ENCODE measurements around the gene MMP19.
"Not testable (repeated sequence)": the region's sequence is repeated elsewhere in the genome, so short reads cannot be mapped to it uniquely, and the experiment has no call there.

The MMP19 gene

DNA sequence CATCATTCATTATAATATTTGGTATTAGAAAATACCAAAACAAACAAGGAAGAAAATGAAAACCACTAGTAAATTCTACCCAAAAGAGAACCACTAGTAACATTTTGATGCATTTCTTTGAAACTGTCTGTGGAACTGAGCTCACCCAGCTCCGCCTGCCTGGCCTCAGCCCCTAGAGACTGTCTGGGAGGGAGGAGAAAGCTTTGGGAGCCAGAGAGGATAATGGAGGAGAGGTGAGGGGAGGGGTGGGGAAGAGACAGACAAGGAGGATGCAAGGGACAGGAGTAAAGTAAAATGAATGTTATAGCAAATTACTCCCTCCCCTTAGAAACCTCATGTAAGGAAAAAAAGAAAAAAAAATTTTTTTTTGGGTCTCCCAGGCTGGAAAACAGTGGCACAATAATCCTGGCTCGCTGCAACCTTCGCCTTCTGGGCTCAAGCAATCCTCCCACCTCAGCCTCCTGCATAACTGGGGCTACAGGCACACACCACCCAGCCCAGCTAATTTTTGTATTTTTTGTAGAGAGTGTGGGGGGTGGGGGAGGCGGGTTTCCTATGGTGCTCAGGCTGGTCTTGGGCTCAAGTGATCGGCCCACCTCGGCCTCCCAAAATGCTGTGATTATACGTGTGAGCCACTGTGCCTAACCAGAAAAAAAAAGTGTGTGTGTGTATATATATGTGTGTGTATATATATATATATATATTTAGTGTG is 3.2 kb upstream of the MMP19 start:
- FAIRE-seq (no peak), DNase-seq (ENCODE audit: insufficient read length, low spot score) (no peak)
- no peak for TF ChIP-seq SPI1 (IDR thresholded peaks at IDR 0.05; ENCODE audit: low read depth, low read length)
- TF ChIP-seq PAX5 (IDR thresholded peaks at IDR 0.05; ENCODE audit: insufficient read depth, low read length, severe bottlenecking), result no peak

DNA sequence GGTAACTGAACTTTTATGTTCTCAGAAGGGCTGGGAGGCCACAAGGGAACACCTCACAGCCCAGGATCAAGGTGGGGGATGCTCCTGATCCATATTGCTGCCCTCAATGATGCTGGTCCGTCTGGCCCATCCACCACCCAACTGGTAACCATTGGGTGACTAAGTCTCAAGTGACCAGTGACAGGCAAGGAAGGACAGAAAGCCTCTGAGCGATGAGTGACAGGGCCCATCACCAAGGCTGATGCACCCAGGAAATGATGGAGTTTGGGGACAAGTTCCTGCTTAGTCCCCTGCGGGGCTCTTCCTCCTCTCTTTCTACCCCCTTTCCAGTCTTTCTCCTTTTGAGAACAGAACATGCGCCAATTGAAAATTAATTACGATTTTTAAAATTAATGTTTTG is 2.6 kb upstream of the MMP19 start:
- DNase-seq (ENCODE audit: insufficient read length, low spot score) (no peak), FAIRE-seq (no peak)
- no peak for TF ChIP-seq POLR2A (IDR thresholded peaks at IDR 0.05; ENCODE audit: low read depth, low read length)
- no peak for TF ChIP-seq SPI1 (IDR thresholded peaks at IDR 0.05; ENCODE audit: low read depth, low read length)
- TF ChIP-seq POLR2AphosphoS5 (IDR thresholded peaks at IDR 0.05; ENCODE audit: low read depth, low read length), result no peak
- no peak for TF ChIP-seq PAX5 (IDR thresholded peaks at IDR 0.05; ENCODE audit: insufficient read depth, low read length, severe bottlenecking)
- no peak for TF ChIP-seq TAF1 (IDR thresholded peaks at IDR 0.05; ENCODE audit: low read depth, low read length)

DNA sequence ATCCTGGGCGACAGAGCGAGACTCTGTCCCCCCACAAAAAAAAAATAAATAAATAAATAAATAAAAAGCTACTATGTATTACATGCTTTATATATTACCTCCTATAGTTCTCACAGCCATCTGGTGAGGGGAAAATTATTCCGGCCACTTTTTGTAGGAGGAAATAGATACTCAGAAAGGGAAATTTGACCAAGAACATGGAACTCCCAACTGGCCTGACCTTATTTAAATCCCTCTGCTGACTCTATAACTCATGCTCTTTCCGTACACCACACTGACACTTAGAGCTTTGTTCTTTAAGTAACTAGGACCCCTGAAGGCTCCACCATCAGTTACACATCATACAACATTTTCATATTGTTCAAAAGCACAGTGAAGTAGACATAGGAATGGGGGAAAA is 2.2 kb upstream of the MMP19 start:
- no peak for DNase-seq (ENCODE audit: insufficient read length, low spot score)
- no peak for TF ChIP-seq POLR2A (IDR thresholded peaks at IDR 0.05; ENCODE audit: low read depth, low read length)
- no peak for TF ChIP-seq SPI1 (IDR thresholded peaks at IDR 0.05; ENCODE audit: low read depth, low read length)
- no peak for TF ChIP-seq POLR2AphosphoS5 (IDR thresholded peaks at IDR 0.05; ENCODE audit: low read depth, low read length)
- no peak for TF ChIP-seq TAF1 (IDR thresholded peaks at IDR 0.05; ENCODE audit: low read depth, low read length)
- no peak for TF ChIP-seq PAX5 (IDR thresholded peaks at IDR 0.05; ENCODE audit: insufficient read depth, low read length, severe bottlenecking)
- no peak for TF ChIP-seq POU2F2 (IDR thresholded peaks at IDR 0.05; ENCODE audit: low read depth, low read length)
- FAIRE-seq, result no peak

DNA sequence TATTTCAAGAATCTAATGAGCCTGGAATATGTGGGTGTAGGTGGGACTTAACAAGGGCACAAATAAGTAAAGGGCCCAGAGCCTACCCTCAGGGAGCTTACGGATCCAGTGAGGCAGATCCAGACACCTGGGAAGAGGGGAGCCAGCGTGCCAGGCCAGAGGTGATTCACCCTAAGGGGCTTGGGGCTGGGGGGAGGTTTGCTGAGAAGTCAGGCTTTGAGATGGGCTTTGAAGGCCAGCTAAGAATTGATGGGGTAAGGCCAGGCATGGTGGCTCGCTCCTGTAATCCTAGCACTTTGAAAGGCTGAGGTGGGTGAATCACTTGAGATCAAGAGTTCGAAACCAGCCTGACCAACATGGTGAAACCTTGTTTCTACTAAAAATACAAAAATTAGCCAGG is 695 bp upstream of the MMP19 start:
- FAIRE-seq, result no peak
- TF ChIP-seq POU2F2 (IDR thresholded peaks at IDR 0.05; ENCODE audit: low read depth, low read length) (no peak), SPI1 (IDR thresholded peaks at IDR 0.05; ENCODE audit: low read depth, low read length) (no peak), PAX5 (IDR thresholded peaks at IDR 0.05; ENCODE audit: insufficient read depth, low read length, severe bottlenecking) (no peak), POLR2AphosphoS5 (IDR thresholded peaks at IDR 0.05; ENCODE audit: low read depth, low read length) (no peak), TAF1 (IDR thresholded peaks at IDR 0.05; ENCODE audit: low read depth, low read length) (no peak), POLR2A (IDR thresholded peaks at IDR 0.05; ENCODE audit: low read depth, low read length) (no peak)
- no peak for DNase-seq (ENCODE audit: insufficient read length, low spot score)

DNA sequence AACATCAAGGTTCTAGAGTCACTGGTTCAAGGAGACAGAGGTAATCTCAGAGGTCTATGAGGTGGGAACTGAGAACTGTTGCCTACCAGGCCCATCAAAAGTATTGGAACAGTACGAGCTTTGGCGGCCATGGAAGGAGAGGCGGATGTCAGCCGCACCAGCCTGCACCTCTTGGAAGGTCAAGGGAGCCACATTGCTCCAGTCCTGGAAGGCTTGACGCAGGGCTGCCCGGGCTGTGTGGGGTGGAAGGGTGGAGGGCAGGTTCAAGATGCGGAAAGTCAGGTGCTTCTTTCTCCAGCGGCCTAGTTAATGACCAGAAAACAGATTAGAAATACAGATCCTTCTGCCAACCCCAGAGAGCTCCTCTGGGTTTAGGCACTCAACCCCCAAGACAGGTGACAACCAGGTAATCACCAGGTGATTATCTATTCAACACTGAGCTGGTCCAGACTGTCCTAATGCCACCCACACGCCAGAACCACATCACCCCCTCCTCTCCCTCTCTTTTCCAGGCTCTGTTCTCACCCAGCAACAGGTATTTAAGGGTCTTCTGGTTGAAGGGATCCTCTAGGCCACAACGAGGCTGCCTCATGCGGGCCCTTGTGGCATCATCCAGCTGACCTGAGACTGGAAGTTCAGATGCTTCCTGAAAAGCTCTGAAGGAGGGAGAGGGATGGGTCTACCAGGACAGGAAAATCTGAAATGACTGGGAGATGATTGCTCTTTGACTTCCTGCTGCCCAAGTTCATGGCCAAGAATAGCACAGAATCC is 2.0 kb downstream of the MMP19 start:
- DNase-seq (ENCODE audit: insufficient read length, low spot score), result no peak
- TF ChIP-seq TAF1 (IDR thresholded peaks at IDR 0.05; ENCODE audit: low read depth, low read length) (no peak), PAX5 (IDR thresholded peaks at IDR 0.05; ENCODE audit: insufficient read depth, low read length, severe bottlenecking) (no peak)
- FAIRE-seq, result no peak

DNA sequence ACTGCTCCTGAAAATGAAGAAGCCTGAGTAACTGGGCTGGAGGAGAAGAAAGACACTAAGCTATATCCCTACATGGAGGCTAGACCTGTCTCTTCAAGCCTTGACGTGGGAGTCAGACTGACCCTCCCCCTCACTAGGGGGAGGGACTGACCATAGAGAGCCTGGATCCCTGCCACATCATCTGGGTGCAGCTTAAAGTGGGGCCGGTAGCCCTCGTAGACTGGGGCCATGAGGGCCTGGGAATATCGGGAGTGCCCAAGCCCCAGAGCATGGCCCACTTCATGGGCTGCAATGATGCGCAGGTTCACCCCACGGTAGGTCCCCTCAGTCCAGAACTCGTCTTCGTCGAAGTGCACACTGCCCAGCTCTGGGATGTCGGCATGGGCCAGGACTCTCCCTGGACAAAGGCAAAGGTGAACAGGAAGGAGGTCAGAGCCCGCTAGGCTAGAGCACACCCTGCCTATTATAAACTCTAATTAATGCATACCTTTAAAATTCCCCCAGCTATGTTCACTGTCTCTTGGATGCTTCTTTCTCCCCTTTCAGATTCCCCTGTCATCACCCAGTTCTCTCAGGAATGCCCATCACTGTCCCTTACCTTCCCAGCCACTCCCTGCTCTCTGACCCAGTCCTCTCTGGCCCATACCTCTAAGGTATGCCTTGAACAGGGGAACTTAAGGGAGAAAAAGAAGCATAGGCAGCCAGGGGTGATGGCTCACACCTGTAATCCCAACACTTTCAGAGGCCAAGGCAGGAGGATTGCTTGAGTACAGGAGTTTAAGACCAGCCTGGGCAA is 3.2 kb downstream of the MMP19 start:
- no peak for TF ChIP-seq POU2F2 (IDR thresholded peaks at IDR 0.05; ENCODE audit: low read depth, low read length)
- no peak for TF ChIP-seq POLR2AphosphoS5 (IDR thresholded peaks at IDR 0.05; ENCODE audit: low read depth, low read length)
- no peak for TF ChIP-seq POLR2A (IDR thresholded peaks at IDR 0.05; ENCODE audit: low read depth, low read length)
- no peak for TF ChIP-seq PAX5 (IDR thresholded peaks at IDR 0.05; ENCODE audit: insufficient read depth, low read length, severe bottlenecking)
- TF ChIP-seq SPI1 (IDR thresholded peaks at IDR 0.05; ENCODE audit: low read depth, low read length), result no peak
- no peak for TF ChIP-seq TAF1 (IDR thresholded peaks at IDR 0.05; ENCODE audit: low read depth, low read length)
- FAIRE-seq (no peak), DNase-seq (ENCODE audit: insufficient read length, low spot score) (no peak)

DNA sequence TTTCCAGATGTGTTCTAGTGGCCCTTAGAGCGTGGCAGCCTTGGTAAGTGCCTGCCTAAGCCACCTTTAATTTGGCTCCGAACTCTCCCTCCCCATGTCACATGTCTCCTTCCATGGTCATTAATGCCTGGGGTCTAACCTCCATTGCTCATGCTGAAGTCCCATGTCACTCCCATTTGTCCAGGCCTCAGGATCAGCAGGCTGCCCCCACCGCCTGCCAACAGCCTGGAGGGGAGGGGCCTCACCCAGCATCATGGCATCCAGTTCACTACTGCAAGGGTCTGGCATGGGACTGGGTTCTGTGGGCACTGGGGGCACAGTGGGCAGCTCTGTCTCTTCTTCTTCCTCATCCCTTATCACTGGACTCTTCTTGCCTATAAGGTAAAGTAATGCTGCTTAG is 4.4 kb downstream of the MMP19 start:
- TF ChIP-seq POLR2AphosphoS5 (IDR thresholded peaks at IDR 0.05; ENCODE audit: low read depth, low read length), result no peak
- no peak for TF ChIP-seq SPI1 (IDR thresholded peaks at IDR 0.05; ENCODE audit: low read depth, low read length)
- TF ChIP-seq POU2F2 (IDR thresholded peaks at IDR 0.05; ENCODE audit: low read depth, low read length), result no peak
- no peak for TF ChIP-seq TAF1 (IDR thresholded peaks at IDR 0.05; ENCODE audit: low read depth, low read length)
- DNase-seq (ENCODE audit: insufficient read length, low spot score), result no peak
- no peak for FAIRE-seq

DNA sequence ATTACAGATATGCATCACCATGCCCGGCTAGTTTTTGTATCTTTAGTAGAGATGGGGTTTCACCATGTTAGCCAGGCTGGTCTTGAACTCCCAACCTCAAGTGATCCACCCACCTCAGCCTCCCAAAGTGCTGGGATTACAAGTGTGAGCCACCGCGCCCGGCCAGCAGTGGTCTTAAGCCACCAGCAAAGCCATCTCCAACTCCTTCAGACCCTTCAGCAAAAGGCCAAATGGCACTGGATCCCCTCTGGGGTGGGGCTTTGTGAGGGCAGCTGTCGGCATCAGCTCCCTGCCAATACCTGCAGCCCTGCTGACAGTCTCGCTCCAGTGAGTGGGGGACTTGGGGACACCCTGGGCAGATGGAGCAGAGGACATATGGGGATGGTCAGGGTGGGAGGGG is 8.3 kb downstream of the MMP19 start:
- not testable (repeated sequence) for DNase-seq (ENCODE audit: insufficient read length, low spot score); FAIRE-seq

DNA sequence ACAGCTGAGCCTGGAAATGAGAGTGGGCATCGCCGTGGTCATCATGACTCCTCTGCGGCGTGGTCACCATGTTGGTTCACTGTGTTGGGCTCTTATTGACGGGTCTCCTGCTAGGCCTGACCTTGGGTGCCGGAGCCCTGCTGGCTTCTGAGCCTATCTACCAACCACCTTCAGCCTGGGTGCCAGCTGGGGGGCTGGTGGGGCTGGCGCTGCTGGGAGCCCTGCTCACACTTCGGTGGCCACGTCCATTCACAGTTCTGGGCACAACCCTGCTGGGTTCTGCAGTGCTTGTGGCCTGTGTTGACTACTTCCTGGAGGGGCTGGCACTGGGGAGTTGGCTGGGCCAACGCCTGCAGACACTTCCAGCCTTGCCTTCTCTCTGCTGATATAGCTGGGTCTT is 9.7 kb downstream of the MMP19 start:
- FAIRE-seq (no peak), DNase-seq (ENCODE audit: insufficient read length, low spot score) (no peak)
- TF ChIP-seq POU2F2 (IDR thresholded peaks at IDR 0.05; ENCODE audit: low read depth, low read length), result no peak
- TF ChIP-seq POLR2AphosphoS5 (IDR thresholded peaks at IDR 0.05; ENCODE audit: low read depth, low read length), result no peak
- TF ChIP-seq TAF1 (IDR thresholded peaks at IDR 0.05; ENCODE audit: low read depth, low read length), result no peak
- no peak for TF ChIP-seq POLR2A (IDR thresholded peaks at IDR 0.05; ENCODE audit: low read depth, low read length)
- TF ChIP-seq SPI1 (IDR thresholded peaks at IDR 0.05; ENCODE audit: low read depth, low read length), result no peak
- no peak for TF ChIP-seq PAX5 (IDR thresholded peaks at IDR 0.05; ENCODE audit: insufficient read depth, low read length, severe bottlenecking)

DNA sequence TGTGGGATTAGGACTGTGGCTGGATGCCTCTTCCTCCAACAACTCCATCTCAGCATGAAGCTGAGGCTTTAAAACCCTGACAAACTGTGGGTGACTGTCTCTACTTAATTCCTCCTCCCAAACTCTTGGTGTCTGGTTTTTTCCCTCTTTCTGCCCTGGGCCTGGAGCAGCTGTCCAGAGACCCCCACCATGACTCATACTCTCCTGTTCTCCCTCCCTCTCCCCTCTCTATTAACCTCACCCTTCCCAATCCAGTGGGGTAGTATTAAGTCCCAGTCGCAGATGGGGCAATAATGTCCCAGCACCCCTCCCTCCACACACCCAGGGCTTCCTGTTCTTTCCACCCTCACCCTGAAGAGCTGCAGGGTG is 11.3 kb downstream of the MMP19 start:
- TF ChIP-seq SPI1 (IDR thresholded peaks at IDR 0.05; ENCODE audit: low read depth, low read length), result no peak
- no peak for TF ChIP-seq POU2F2 (IDR thresholded peaks at IDR 0.05; ENCODE audit: low read depth, low read length)
- no peak for TF ChIP-seq POLR2AphosphoS5 (IDR thresholded peaks at IDR 0.05; ENCODE audit: low read depth, low read length)
- no peak for TF ChIP-seq TAF1 (IDR thresholded peaks at IDR 0.05; ENCODE audit: low read depth, low read length)
- TF ChIP-seq PAX5 (IDR thresholded peaks at IDR 0.05; ENCODE audit: insufficient read depth, low read length, severe bottlenecking), result no peak
- no peak for TF ChIP-seq POLR2A (IDR thresholded peaks at IDR 0.05; ENCODE audit: low read depth, low read length)
- DNase-seq (ENCODE audit: insufficient read length, low spot score) (no peak), FAIRE-seq (no peak)

All from GM12891 (cell line).